Bronchial epithelial cell (primary cell): Measurements from ENCODE around the gene UNC80. TPM values are rescaled to one million over a fixed set of nuclear protein-coding genes. Genes with fewer than 3 reads are reported as not detected.

Experiments used
- DNase-seq: peaks from one replicate; pipeline ENCODE4 v3.0.0-alpha.2; 2010; ENCODE audit warnings: low read depth
- FAIRE-seq: peaks from 2 replicates; lab custom pipeline; 2011; peaks lifted over from hg19 to GRCh38; lab: Jason Lieb, UNC
- H3K27me3 ChIP-seq: 2 replicates; pipeline ENCODE4 v1.5.1; 2011; ENCODE audit warnings: low read length; ENCODE audit not compliant: control insufficient read depth, insufficient read depth
- H3K36me3 ChIP-seq: 2 replicates; pipeline ENCODE4 v1.5.1; 2011; ENCODE audit warnings: low read length; ENCODE audit not compliant: control insufficient read depth, insufficient read depth
- H3K4me3 ChIP-seq: 2 replicates; pipeline ENCODE4 v1.5.1; 2011; ENCODE audit warnings: mild to moderate bottlenecking, low read depth, low read length, control low read depth
- total RNA-seq: library from RNA; depleted of rRNA; stranded (reverse); fragments of >200 nt; gene quantifications from 2 replicates; pipeline ENCODE4 v1.2.1, GENCODE V29; 2014
- TF ChIP-seq, protein P1 (sequence below): IDR thresholded peaks from 2 replicates; pipeline ENCODE4 v1.5.1; 2011; ENCODE audit warnings: mild to moderate bottlenecking, moderate library complexity, low read length, control low read depth, inconsistent platforms; ENCODE audit not compliant: insufficient read depth, severe bottlenecking

Gene UNC80
- total RNA-seq, 1 donor from 2014 or later: under 0.01 TPM

DNA sequence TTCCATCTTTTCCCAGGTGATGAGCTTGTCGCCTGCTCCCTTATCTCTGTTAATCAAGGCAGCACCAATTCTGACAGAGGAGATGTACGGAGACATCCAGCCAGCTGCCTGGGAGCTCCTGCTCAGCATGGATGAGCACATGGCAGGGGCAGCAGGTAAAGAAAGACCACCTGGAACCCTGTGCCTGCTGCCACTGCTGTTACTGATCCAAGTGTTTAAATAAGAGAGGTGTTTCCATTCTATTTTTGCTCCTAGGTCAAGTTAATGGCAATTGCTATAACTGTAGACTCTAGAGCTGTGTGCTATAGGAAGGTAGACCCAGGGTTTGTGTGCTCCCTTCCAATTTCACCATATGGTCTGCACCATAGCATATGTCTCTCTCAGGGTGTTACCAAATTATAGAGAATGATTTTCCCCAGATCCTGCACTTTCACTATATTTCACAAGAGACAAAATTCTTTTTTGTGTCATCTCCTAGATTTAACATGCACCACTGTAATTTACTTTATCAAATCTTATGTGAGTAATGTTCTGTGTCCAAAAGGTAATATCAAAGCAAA lies 142.2 kb downstream of the UNC80 start:
- no peaks in the 10 kb centered on the region for H3K27me3 ChIP-seq
- no peak overlapping the region for H3K4me3 ChIP-seq
- no peaks in the 10 kb centered on the region for H3K36me3 ChIP-seq
- DNase-seq (no peak), FAIRE-seq (no peak)
- TF ChIP-seq, protein P1, sequence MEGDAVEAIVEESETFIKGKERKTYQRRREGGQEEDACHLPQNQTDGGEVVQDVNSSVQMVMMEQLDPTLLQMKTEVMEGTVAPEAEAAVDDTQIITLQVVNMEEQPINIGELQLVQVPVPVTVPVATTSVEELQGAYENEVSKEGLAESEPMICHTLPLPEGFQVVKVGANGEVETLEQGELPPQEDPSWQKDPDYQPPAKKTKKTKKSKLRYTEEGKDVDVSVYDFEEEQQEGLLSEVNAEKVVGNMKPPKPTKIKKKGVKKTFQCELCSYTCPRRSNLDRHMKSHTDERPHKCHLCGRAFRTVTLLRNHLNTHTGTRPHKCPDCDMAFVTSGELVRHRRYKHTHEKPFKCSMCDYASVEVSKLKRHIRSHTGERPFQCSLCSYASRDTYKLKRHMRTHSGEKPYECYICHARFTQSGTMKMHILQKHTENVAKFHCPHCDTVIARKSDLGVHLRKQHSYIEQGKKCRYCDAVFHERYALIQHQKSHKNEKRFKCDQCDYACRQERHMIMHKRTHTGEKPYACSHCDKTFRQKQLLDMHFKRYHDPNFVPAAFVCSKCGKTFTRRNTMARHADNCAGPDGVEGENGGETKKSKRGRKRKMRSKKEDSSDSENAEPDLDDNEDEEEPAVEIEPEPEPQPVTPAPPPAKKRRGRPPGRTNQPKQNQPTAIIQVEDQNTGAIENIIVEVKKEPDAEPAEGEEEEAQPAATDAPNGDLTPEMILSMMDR: no peak

DNA sequence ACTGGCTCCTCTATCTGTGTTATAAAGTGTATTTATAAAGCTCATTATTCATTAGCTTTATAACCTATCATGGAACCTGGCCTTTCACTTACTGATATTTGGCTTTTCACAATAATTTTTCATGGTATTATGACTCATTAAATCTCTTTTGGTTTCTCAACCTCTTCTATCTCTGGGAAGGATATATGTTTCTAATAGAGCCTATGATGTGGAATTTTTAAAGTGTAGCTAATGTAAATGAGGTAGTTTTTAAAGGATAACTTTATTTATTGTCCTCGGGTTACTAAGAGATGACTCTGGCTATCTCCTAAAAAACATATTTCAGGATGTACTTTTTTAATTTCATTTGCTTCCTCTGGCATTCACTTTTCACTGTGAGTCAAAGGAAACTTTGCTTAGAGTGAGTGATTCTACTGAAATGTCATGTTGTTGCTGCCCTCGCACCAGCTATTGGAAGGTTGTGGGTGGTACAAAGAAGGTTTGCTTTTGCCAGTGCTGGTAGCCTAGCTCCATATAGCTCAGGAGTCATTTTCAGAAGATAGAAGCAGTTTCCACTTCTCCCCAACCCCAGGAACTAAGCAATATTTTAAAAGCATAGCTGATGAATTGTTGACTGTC lies 145.6 kb downstream of the UNC80 start:
- Histone ChIP-seq H3K27me3 (no peaks in the 10 kb centered on the region), H3K36me3 (no peaks in the 10 kb centered on the region), H3K4me3 (no peak overlapping the region)
- no peak for FAIRE-seq
- TF ChIP-seq, protein P1: no peak
- peak; percentile 22 for DNase-seq

DNA sequence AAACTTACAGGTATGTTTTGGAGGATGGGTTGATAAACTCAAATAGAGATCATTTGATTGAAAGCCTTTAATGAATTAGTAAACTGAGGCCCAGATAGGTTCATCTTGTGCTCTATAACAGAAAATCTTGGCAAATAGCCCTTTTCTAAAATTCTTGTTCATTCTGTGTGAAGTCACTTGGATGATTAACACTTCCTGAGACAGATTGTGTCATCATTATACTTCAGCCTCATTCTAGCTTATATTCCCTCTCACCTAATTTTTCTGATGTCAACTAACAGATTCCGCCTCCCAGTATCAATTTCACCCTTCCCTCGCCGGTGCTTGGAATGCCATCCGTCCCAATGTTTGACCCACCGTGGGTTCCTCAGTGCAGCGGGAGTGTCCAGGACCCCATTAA lies 146.6 kb downstream of the UNC80 start:
- no peaks in the 10 kb centered on the region for H3K36me3 ChIP-seq
- TF ChIP-seq, protein P1: no peak
- peak; percentile 70 for DNase-seq
- H3K4me3 ChIP-seq: no peak overlapping the region
- no peak for FAIRE-seq
- H3K27me3 ChIP-seq: no peaks in the 10 kb centered on the region

DNA sequence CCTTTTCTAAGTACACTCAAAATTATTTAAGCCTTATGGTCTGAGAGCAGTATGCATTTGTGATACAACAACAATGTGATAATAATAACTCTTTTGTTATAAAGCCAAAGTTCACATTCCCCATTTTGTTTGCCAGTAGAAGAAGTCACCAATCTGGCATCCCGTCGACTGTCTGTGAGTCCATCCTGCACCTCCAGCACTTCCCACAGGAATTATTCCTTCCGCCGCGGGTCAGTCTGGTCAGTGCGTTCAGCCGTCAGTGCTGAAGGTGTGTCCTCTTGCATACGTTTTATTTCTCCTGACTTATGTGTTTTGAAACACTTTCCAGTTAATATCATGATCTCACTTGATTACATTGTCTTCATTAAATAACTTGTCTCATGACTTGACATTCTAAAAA lies 150.5 kb downstream of the UNC80 start:
- H3K36me3 ChIP-seq: no peaks in the 10 kb centered on the region
- no peaks in the 10 kb centered on the region for H3K27me3 ChIP-seq
- TF ChIP-seq, protein P1: no peak
- FAIRE-seq (no peak), DNase-seq (no peak)
- no peak overlapping the region for H3K4me3 ChIP-seq

DNA sequence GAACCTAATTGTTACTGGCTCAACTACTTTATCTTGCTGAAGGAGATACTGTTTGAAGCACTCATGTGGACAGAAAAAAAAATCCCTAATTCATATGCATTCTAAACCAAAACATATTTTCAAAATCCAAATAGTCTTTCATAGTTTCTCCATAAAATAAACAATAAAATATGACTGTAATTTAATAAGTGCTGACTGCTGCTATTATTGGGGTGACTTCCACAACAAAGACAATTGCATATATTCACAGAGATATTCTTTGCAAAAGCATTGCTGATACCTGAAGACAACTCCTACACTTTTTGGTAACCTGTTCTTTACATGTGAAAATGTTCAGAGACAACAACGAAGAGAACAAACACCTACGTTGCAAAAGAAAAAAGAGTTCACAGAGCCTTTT lies 157.7 kb downstream of the UNC80 start:
- Histone ChIP-seq H3K36me3 (no peaks in the 10 kb centered on the region), H3K4me3 (no peak overlapping the region), H3K27me3 (no peaks in the 10 kb centered on the region)
- DNase-seq: no peak
- no peak for FAIRE-seq
- TF ChIP-seq, protein P1: no peak
